Prostate gland (tissue), 2 donors: ENCODE measurements around the gene IL16. TPM values are rescaled to one million over a fixed set of nuclear protein-coding genes. Genes with fewer than 3 reads are reported as not detected.

Experiments used
- DNase-seq: peaks from one replicate; pipeline ENCODE4 v3.0.0-alpha.2; 2019; ENCODE audit warnings: low spot score
- H3K27ac ChIP-seq, 2 donors: fragments of 200-600 bp; sonication (generic); 2 replicates each; pipeline ENCODE4 v1.5.1; 2017 to 2019
- H3K27me3 ChIP-seq: fragments of 200-600 bp; sonication (generic); replicated peaks from 2 replicates; pipeline ENCODE4 v1.5.1; 2019; ENCODE audit not compliant: insufficient read depth
- H3K36me3 ChIP-seq, 2 donors: fragments of 200-600 bp; sonication (generic); 1 replicate in 1 of 2; 2 replicates in 1 of 2; pipeline versions ENCODE4 v1.5.1 to v1.8.1; 2017 to 2019
- H3K4me1 ChIP-seq: fragments of 200-600 bp; sonication (generic); replicated peaks from 2 replicates; pipeline ENCODE4 v1.5.1; 2019
- H3K4me3 ChIP-seq, 2 donors: fragments of 200-600 bp; sonication (generic); 2 replicates each; pipeline ENCODE4 v1.5.1; 2017 to 2019
- H3K9me3 ChIP-seq: fragments of 200-600 bp; sonication (generic); 2 replicates; pipeline ENCODE4 v1.5.1; 2017
- POLR2A ChIP-seq: fragments of 450-650 bp; IDR thresholded peaks from one replicate; pipeline ENCODE4 v1.6.1; 2016; ENCODE audit warnings: antibody characterized with exemption, mild to moderate bottlenecking
- POLR2AphosphoS5 ChIP-seq: sonication (generic); formaldehyde crosslinking; IDR thresholded peaks from one replicate; pipeline ENCODE4 v1.6.1; 2017; ENCODE audit warnings: antibody characterized with exemption
- WGBS: methylation state at CpG from one replicate; pipeline ENCODE4 v1.1.5; 2018; 5-methylcytosine and 5-hydroxymethylcytosine counted together
- intact Hi-C: fragments of 100-400 bp; cut with DNase I; formaldehyde crosslinking; loops from one replicate; pipeline ENCODE4 v1.14.2; 2022
- total RNA-seq, 2 donors: library from RNA; depleted of rRNA; stranded (reverse); fragments of >200 nt; gene quantifications; one replicate each; pipeline ENCODE4 v1.1.0, GENCODE V29; 2016
- TF ChIP-seq, protein P1 (sequence below), 4 experiments: fragments of 200-600 bp in 2 of 4; fragments of 450-650 bp in 2 of 4; sonication (generic) in 2 of 4; IDR thresholded peaks; 1 replicate in 3 of 4; 2 replicates in 1 of 4; pipeline ENCODE4 v1.5.1; 2016 to 2019; ENCODE audit warnings: antibody characterized with exemption in 4 of 4, mild to moderate bottlenecking in 2 of 4, moderate library complexity in 2 of 4

Gene IL16
- total RNA-seq, 2 donors from 2014 or later: 2.7 to 9.9 TPM

DNA sequence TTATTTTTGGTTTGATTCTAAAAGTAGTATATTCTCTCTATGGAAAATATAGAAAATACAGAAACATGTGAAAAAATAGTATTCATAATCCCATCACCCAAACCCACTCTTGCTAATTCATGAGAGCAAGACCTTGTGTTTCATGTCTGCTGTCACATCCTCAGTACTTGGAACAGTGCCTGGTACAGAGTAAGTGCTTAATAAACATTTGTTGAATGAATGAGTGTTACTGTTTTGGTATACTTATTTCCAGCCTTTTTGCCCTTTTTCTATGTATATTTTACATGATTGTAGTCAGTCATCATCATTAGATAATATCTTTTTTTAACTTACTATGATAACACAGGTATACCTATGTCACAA is 59.3 kb downstream of the IL16 start:
- no peaks in the 10 kb centered on the region for H3K27me3 ChIP-seq
- no peak overlapping the region for H3K27ac ChIP-seq
- TF ChIP-seq, protein P1, sequence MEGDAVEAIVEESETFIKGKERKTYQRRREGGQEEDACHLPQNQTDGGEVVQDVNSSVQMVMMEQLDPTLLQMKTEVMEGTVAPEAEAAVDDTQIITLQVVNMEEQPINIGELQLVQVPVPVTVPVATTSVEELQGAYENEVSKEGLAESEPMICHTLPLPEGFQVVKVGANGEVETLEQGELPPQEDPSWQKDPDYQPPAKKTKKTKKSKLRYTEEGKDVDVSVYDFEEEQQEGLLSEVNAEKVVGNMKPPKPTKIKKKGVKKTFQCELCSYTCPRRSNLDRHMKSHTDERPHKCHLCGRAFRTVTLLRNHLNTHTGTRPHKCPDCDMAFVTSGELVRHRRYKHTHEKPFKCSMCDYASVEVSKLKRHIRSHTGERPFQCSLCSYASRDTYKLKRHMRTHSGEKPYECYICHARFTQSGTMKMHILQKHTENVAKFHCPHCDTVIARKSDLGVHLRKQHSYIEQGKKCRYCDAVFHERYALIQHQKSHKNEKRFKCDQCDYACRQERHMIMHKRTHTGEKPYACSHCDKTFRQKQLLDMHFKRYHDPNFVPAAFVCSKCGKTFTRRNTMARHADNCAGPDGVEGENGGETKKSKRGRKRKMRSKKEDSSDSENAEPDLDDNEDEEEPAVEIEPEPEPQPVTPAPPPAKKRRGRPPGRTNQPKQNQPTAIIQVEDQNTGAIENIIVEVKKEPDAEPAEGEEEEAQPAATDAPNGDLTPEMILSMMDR (IDR thresholded peaks at IDR 0.05): no peak
- TF ChIP-seq POLR2A: no peak
- no peak for TF ChIP-seq POLR2AphosphoS5
- no peaks in the 10 kb centered on the region for H3K36me3 ChIP-seq
- H3K9me3 ChIP-seq: no peaks in the 10 kb centered on the region
- H3K4me1 ChIP-seq: no peaks in the 10 kb centered on the region
- H3K4me3 ChIP-seq: no peak overlapping the region
- no peak for DNase-seq
- intact Hi-C loops: no loop called here

GRCh38 chr15:81256916-81257315 is 60.2 kb downstream of the IL16 start:
- WGBS: 29% methylated on average over 1 of the region's 1 CpG
- H3K27me3 ChIP-seq: no peaks in the 10 kb centered on the region
- no peak overlapping the region for H3K27ac ChIP-seq
- intact Hi-C loops: no loop called here
- no peaks in the 10 kb centered on the region for H3K4me1 ChIP-seq
- no peak for DNase-seq
- H3K9me3 ChIP-seq: no peaks in the 10 kb centered on the region
- no peaks in the 10 kb centered on the region for H3K36me3 ChIP-seq
- no peak overlapping the region for H3K4me3 ChIP-seq
- TF ChIP-seq POLR2AphosphoS5: no peak
- TF ChIP-seq, protein P1 (IDR thresholded peaks at IDR 0.05): peak in 3 of 4 experiments; percentile 22 to 60 (median 60)

DNA sequence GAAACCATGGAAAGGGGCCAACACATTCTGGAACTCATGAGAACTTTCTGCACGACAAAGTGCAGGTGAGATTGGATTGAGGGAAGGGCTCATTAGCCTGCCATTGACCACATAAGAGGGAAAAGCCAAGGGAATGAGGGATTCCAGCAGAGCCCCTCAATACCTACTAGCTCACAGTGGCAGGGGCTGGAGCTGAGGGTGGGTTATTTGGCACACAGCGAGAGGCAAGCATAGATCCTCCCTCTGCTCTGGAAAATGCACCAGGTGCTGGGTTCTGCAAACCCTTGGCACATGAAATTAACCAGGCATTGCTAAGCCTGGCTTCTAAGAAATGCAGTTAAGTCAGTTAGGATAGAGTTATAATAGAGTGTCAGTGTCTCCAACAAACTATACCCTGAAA is 60.8 kb downstream of the IL16 start:
- H3K36me3 ChIP-seq: no peaks in the 10 kb centered on the region
- DNase-seq: no peak
- intact Hi-C loops: no loop called here
- peaks cover 3% of the 10 kb centered on the region for H3K27me3 ChIP-seq
- no peaks in the 10 kb centered on the region for H3K9me3 ChIP-seq
- TF ChIP-seq POLR2A: no peak
- TF ChIP-seq, protein P1 (IDR thresholded peaks at IDR 0.05): no peak
- TF ChIP-seq POLR2AphosphoS5: no peak
- H3K27ac ChIP-seq: no peak overlapping the region
- WGBS: 40% methylated on average over 2 of the region's 2 CpGs
- H3K4me1 ChIP-seq: no peaks in the 10 kb centered on the region
- no peak overlapping the region for H3K4me3 ChIP-seq

- H3K4me3 ChIP-seq: no peak overlapping the region
- H3K27me3 ChIP-seq: peaks cover 4% of the 10 kb centered on the region
- 87% methylated on average over 8 of the region's 8 CpGs for WGBS
- TF ChIP-seq, protein P1 (IDR thresholded peaks at IDR 0.05): no peak
- TF ChIP-seq POLR2AphosphoS5 (no peak), POLR2A (no peak)
- H3K27ac ChIP-seq: no peak overlapping the region
- DNase-seq: no peak
- no peaks in the 10 kb centered on the region for H3K36me3 ChIP-seq
- H3K9me3 ChIP-seq: no peaks in the 10 kb centered on the region
- intact Hi-C loops: no loop called here
- no peaks in the 10 kb centered on the region for H3K4me1 ChIP-seq
Measured at GRCh38 chr15:81258455-81258854, 61.8 kb downstream of the IL16 start.

DNA sequence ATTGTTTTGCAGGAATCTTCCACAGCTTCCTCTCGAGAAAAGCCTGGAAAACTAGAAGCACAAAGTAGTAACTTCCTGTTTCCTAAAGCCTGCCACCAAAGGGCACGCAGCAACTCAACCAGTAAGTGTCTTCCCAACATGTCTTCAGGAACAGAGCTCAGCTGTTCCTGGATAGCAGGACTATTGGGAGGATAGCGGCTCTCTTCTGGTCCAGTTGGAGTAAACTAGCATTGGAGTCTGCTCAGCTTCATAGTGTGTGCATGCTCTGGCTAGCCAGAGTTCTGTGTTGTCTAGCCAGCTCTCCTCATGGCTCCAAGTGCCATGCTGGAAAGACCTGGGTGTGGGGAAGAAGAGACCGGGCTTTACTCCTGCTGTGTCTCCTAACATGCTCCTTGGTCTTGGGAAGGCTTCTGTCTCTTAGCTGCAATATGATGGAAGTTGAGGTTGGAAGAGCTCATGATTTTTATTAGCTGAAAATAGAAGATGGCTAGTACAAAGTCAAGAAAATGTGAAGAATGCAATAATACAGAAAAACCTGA is 63.1 kb downstream of the IL16 start:
- intact Hi-C loops: no loop called here
- no peak for DNase-seq
- 93% methylated on average over 4 of the region's 4 CpGs for WGBS
- H3K4me3 ChIP-seq: no peak overlapping the region
- no peak for TF ChIP-seq POLR2A
- TF ChIP-seq POLR2AphosphoS5: no peak
- TF ChIP-seq, protein P1 (IDR thresholded peaks at IDR 0.05): no peak
- peaks cover 4% of the 10 kb centered on the region for H3K27me3 ChIP-seq
- no peaks in the 10 kb centered on the region for H3K4me1 ChIP-seq
- H3K9me3 ChIP-seq: no peaks in the 10 kb centered on the region
- no peaks in the 10 kb centered on the region for H3K36me3 ChIP-seq
- no peak overlapping the region for H3K27ac ChIP-seq
